ENCODE measurements around the gene GBE1.
A peak's percentile ranks its signal among the peaks of the same experiment; 100 is the strongest.
"Not testable (repeated sequence)": the region's sequence is repeated elsewhere in the genome, so short reads cannot be mapped to it uniquely, and the experiment has no call there.

GBE1 gene

DNA sequence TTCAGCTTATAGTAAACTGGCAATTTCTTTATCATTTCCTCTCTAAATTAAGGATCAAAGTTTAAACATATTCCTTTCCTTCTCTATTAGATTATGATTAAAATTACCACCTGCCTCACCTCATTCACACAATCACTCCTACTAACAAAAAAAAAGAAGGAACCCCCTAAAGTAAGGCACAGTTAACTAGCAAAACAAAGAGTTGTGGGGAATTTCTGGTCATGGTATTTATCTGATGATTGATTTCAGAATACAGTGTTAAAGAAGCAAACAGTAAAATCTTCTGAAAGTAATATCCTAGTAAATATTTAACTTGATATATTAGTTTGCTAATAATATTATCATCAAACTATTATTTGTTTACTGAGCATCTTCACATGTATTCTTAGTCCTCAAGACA lies 8.8 kb downstream of the GBE1 start:
- no peak for DNase-seq

DNA sequence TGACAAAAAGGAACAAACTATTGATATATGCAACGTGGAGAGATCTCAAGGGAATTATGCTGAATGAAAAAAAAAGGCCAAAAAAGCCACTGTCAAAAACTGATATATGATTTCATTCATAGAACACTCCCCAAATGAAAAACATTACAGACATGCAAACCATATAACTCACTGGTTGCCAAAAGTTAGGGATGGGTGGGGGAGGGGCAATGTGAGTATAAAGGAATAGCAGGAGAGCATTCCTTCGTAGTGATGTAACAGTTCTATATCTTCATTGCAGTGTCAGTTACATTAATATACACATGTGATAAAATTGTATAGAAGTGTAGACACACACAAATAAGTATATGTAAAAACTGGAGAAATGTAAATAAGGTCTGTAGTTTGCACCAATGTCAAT lies 12.2 kb downstream of the GBE1 start:
- no peak for DNase-seq

DNA sequence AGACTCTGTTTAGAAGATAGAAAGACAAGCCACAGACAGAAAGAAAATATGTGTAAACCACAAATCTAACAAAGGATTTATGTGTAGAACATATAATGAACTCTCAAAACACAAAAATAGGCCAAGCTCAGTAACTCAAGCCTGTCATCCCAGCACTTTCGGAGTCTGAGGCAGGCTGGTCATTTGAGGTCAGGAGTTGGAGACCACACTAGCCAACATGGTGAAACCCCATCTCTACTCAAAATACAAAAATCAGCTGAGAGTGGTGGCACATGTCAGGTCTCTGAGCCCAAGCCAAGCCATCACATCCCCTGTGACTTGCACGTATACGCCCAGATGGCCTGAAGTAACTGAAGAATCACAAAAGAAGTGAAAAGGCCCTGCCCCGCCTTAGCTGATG lies 14.2 kb downstream of the GBE1 start:
- not testable (repeated sequence) for DNase-seq

DNA sequence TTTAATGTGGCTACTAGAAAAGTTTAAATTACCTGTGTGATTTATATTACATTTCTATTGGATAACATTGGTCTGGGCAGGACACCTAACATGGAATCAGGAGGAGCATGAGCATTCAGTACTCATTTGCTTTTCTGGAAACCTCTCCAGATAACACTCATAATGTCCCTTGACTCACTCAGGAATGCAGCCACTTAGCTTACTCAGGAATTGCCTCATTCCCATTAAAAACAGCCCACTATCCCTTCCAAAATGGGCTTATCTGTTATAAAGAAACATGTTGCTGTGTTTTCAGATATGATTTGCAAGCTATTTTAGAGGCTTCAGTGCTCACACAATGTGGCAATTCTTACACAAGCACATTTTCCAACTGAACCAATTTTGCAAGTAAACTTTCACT lies 17.1 kb downstream of the GBE1 start:
- no peak for DNase-seq

DNA sequence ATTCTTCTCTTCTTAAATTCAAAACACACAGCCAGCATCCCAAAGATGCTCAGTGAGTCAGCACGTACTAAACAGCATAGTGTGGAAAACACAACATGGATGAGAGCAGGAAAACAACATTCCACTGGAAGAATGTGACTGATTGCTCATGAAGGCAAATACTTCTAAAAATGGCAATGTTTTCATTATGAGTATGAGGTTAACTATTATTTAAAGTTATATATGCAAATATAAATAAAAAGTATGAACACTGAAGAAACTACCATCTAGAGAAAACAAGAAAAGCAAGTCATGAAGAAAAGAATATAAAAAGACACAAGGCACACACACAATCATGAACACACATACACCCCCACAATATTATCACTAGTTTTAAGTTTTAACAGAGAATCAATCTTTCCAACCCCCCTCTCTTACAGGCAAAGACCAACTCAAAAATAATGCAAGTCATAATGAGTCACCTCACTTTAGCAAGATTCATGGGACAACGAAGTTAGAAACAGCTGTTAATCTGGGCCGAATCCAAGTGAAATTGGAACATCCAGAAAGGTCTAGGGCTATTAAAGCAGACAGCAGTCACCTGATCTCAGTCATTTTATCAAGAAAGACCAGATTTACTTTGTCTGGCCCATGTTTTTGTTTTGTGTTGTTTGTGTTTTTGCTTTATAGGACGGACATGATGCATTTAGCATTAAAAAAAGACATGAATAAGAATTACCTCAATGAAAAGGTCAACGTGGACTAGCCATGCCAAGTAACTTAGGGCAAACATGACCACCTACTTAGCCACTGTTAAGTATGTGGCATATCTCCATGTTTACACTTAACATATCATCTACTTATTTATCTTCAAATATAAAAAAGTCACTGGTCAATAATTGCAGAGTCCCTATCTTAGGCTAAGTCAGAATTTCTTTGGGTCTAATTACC lies 18.1 kb downstream of the GBE1 start:
- DNase-seq: no peak

DNA sequence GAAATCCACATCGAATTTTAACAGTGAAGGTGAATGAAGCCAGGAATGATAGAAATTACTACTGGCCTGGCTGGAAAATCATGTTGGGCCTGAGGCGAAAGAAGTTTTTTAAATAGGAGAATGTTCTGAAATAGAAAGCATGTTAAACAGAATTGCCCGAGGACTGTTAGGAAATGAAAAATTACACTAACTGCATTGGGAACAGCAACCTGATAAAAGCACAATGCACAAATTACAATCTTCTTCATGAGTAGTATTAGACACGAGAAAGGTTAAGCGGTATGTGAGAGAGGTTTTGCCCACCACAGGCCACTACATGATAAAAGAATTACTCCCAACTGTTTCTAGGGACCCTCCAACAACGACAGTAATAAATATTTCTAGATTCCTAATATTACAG lies 18.9 kb downstream of the GBE1 start:
- DNase-seq: no peak

DNA sequence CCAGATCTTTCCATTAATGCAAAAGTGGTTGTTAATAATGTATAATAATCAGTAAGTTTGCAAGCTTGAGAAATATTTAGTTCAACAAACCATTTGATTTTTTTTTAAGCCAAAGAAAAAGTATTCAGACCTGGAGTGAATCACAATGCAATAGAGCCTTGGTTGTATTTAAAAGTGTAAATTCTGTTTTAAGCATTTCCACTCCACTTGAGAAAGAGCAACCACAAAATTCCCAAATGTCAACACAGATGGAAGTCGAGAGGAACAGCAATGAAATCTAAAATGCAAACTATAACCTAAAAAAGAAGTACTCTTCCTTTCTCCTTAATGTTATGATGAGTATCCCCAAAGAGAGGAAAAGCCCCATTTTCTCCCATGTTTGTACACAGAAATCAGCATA lies 20.2 kb downstream of the GBE1 start:
- DNase-seq: no peak

DNA sequence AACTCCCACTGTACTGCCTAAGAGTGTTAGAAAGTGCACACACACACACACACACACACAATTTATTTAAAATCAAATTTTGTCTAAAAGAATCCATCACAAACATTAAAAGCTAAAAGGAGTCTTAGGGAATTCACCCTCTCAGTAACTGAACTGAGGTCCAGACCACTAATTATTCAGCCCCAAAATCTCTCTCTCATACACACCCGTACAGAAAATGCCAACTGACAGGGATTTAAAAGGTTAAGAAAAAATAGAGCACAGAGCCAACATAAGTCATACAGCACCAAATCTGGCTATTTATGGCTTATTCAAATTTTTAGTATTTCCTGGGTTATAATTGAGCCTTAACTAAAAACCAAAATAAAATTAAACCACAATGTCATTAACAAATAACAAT lies 20.7 kb downstream of the GBE1 start:
- no peak for DNase-seq

DNA sequence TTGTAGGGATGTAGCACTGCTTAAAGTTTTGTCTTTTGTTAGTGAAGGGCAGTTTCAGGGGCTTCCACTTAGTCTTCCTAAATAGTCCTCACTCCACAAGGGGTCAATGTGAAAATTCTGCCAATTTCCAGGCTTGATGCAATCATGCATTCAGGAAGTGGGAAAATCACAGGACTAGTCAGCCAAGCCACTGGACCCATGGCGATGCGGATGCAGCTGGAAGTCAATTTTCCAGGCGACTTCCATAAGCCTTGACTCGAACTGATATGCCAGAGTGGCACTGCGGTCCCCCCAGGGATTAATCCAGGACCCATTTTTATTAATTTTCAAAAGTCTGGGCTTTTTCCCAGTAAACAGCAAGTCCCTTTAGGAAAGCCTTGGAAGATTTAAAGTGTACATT lies 26.1 kb downstream of the GBE1 start:
- DNase-seq: no peak

DNA sequence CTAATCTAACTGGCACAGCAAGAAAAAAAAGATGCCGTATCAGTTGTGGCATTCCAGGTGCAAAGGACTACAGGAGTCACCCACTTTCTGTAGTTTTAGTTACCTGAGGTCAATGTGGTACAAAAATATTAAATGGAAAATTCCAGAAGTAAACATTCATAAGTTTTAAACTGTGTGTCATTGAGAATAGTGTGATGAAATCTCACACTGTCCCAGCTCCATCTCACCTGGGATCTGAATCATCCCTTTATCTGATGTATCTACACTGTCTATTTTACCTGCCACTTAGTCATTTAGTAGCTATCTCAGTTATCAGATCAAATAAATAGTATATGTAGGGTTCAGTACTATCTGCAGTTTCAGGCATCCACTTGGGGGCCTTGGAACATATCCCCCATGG lies 26.7 kb downstream of the GBE1 start:
- no peak for DNase-seq

DNA sequence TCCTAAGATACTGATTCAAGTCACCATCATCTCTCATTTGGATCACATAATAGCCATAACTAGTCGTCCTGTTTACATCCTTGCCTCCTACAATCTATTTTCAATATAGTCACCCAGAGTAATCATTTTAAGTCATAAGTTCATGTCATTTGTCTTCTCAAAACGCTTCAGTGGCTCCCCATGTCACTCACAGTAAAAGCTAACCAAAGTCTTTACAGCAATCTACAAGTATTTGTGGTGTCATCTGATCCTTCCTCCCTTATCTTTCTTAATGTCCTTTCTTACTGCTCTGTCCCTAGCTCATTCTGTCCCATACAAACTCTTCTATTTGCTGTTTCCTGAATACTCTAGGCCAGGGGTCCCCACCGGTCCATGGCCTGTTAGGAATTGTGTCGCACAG lies 28.8 kb downstream of the GBE1 start:
- DNase-seq: no peak

DNA sequence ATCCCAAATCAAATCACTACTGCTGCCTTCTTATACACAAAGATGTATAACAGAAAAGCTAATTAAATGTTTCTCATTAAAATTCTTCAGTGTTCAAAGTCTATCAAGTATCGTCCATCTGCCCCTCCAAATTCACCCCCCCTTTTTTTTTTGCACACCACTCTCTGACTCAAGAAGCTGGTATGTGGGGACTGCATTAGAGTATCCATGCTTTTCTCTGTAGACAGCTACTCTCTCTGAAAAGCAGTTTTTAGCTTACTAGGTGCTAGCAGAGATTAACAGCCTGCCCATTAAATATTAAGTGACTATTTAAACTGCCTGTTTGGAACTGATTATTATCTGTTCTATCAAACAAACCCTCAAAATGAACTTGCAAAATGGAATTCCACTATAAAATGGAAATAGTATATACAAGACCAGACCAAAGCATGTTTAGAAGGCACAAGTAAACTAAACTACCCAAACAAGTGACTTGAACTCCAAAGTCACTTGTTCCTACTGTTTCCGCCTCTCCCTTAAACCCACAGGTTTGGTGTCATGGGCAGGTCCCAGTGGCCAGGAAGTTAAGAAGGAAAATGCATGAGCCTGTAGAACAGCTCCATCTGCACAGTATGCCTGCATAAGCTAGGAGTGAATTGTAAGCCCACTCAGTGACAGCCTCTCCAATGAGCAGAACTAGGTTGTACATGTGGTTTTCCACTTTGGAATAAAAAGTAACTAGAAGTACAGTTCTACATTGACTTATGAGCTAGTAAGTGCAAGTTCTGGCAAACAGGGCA lies 32.5 kb downstream of the GBE1 start:
- no peak for DNase-seq

DNA sequence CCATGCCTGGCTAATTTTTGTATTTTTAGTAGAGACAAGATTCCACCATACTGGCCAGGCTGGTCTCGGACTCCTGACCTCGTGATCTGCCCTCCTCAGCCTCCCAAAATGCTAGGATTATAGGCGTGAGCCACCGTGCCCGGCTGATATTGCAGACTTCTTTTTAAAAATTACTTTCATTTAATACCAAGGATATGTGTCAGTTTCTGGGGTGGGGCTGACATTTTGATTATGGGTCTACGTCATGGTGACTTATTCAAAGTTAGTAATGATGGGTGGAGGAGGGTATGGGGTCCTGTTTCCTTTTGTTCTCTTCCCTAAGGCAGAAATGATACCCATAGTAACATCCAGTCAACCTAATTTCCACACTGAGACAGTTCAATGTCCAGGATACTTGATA lies 34.7 kb downstream of the GBE1 start:
- DNase-seq: no peak

DNA sequence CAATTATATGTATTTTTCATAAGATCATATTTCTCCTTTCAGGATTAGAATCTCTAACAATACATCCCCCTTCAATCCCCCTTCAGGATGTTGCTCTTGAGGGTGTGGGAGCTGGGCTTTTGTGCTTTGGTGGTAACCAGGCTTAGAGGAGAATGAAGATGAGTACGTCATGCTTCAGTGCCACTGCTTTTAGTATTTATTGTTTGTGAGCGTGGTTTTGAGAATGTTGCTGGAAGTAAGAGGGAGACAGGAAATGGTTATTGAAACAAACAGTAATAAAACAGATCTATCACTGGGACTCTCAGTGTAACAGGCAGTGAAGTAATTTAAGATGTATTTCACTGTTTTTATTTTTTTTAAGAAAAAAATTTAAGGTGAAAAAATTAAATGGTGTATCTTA lies 35.3 kb downstream of the GBE1 start:
- DNase-seq: no peak

DNA sequence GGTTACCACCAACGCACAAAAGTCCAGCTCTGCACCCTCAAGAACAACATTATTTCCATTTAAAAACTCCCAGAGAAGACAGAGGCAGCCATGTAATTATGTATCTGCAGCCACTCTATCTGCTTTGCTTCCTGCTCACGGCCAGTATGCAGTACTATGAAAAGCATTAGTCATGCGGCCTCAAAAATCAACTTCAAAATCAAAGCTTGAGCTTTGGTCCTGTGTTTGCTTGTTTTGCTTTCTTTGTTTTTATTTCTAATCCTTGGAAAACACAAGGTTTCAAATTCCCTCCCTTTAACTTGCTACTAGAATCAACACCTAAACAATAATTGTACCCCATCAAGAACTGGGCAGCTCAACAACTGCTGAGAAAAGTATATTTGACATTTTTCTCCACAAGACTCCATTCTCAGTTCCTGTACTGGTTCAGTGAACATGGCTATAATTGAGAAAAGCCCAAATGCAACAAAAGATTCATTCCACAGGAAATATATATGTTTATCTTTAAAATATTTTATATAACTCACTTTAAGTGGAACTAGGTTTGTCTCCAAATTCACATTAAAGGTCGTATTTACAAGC lies 37.6 kb downstream of the GBE1 start:
- DNase-seq: no peak

DNA sequence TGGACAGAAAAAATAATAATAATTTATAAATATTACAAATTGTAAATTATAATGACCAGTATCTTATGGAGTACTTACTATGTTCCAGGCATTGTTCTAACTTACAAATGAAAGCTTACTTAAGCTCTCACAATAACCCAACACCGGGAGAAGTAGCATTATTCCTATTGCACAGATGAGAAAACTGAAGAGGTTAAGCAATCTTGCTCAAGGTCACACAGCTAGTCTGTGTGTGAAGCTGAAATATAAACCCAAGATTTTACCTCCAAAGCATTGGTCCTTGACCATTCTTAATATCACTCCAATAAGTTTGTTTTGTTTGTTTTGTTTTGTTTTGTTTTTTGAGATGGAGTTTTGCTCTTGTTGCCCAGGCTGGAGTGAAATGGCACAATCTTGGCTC lies 43.1 kb downstream of the GBE1 start:
- no peak for DNase-seq

DNA sequence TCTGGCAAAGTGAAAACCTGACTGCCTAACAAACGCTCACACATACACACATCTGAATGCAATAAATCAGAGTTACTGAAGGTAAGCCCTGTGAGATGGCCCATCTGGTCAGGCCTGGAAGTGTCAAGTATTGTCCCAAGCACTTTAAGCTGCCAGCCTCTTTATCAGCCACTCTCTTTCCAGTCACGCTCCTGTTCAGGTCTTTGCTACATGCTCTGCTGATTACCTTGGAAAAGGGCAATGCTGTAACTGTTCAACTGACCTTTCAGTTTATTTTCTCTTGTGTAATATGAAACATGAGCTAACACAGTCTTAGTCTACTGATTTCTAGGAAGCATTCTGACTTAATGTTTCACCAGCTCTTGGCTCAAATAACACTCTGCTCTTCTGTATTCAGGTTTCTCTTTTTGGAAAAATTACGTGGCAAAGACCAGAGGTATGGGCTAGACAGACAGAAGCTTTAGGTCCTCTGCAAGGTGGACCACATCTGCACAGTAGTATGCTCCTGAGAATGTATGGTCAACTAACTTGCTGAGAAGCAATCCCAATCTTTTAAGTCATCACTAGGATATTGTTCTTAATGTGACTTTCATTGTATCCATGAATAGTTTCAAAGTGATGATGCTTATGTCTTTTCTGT lies 44.5 kb downstream of the GBE1 start:
- peak; percentile 47 for DNase-seq

DNA sequence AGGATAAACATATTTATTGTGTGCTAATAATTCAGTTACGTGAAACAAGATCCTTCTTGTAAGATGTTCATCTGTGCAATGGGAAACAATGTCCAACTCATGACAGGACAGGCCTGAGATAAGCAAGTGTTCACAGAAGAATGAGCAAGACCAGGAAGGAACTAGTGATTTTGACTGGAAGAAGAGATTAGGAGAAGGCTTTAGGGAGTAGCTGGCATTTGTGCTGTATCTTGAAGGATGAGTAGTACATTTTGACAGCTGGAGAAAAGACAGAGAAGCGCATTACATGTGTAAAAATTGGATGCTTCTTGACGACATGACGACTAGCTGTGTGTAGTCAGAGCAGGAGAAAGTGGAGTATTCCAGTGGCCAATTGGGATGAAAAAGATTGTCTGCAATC lies 48.4 kb downstream of the GBE1 start:
- no peak for DNase-seq

DNA sequence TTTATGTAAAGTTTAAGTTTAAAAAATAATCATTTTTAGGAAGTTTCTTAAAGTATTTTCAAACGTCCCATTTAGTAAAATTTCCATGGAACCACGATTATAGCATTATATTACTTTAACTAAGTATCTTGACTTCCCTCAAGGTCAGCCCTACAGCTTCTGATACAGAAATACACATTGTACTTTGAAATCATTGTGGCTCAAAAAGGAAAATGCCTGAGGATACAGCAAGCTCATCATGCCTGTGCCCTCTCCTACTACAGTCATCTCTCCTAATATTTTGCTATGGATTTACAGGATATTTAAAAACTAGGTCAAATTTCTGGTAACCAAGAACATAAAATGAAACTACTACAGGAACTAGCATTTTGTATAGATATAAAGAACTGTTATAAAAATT lies 51.8 kb downstream of the GBE1 start:
- DNase-seq: no peak

DNA sequence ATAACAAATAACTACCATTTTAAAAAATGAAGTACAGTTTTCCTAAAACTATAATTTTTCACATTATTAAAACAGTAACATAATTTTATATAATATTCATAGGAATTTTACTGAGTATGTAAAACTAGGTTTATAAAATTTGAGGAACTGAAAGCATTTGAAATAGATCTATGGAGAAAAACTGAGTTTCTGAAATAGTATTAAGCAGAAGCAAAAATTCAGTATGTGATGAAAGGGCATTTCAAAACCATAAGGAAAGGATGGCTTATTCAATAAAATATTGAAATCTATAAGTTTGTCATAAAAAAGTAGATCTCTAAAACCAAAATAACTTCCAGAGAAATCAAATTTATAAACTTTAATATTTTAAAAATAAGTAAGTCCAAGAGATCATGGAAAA lies 53.4 kb downstream of the GBE1 start:
- no peak for DNase-seq

DNA sequence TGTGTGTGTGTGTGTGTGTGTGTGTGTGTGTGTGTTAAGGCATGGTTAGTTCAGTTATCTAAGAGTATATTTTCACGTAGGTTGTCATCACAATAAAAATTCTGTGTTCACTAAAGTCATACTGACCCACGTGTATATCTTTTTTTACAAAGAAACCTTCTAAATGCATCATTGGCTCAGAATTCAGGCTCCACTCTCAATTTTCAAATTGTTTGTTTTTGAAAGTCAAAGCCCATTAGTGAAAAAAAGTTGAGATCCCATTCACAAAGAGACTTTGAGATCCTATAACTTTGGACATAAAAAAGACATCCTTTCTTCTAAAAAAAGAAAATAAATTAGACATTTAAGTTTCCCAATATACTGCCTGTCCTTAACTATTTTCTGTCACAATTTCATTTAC lies 59.3 kb downstream of the GBE1 start:
- no peak for DNase-seq

DNA sequence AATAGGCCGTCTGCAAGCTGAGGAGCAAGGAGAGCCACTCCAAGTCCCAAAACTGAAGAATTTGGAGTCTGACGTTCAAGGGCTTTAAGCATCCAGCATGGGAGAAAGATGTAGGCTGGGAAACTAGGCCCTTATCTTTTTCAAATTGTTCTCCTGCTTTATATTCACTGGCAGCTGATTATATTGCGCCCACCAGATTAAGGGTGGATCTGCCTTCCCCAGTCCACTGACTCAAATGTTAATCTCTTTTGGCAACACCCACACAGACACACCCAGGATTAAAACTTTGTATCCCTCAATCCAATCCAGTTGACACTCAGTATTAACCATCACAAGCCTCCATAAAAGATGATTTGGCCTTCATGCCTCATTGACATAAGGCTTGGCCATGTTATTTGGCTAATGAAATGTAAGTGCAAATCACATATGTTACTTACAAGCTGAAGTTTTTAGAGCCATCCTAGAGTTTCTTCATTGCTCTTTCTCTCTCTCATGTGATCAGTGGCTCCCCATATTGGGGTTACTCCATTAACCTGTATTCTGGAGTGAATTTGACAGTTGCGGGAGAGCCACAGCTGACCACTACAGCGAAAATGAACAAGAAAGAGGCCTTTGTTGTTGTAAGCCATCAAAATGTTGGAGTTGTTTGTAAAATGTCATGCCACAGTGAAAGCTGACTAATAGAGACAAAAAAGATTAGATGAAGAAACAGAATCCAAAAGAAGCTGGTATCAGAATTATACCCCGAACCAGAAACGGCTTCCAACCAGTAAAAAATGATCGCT lies 61.7 kb downstream of the GBE1 start:
- DNase-seq: no peak

DNA sequence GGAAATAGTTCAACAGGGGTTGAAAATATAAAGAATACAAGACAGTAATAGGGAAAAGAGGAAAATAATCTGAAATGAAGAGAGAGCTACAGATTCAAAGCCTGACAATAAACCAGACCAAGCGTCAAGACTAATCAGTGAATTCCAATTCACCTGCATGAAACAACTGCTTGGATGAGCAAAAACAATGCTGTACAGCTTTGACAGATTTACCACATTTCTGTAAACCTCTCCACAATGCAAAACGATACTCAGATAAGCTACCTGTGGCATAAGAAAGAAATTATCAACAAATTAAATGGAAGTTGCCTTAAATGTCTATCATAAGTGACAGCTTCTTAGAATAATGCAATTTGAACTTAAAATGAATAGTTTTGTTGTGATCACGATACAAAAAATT lies 65.4 kb downstream of the GBE1 start:
- no peak for DNase-seq
